SIG-M5 treated with dmso at 0.1 percent for 504 hours (cell line): ENCODE results near the gene ACTL8.

Experiments used
- DNase-seq: peaks from one replicate; lab custom pipeline; 2025; ENCODE audit not compliant: unreplicated experiment; lab: John Stamatoyannopoulos, UW

The ACTL8 gene, protein sequence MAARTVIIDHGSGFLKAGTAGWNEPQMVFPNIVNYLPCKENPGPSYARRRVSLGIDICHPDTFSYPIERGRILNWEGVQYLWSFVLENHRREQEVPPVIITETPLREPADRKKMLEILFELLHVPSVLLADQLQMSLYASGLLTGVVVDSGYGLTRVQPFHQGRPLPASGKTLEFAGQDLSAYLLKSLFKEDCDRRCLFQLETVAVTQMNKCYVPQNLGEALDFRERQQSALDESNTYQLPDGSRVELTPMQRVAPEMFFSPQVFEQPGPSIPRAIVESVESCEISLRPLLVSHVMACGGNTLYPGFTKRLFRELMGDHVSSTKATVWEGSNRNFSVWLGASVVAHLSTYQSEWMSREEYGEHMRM

GRCh38 chr1:17755120-17755519 is at the start of gene ACTL8:
Gene ACTL8, plus strand, starts transcription at chr1:17755333. Its CDS starts 67,676 bp downstream, at chr1:17823009.
- DNase-seq: no peak

- no peak for DNase-seq
Measured at GRCh38 chr1:17706445-17706844, 48.7 kb upstream of the ACTL8 start.

- no peak for DNase-seq
Measured at GRCh38 chr1:17709981-17710380, 45.2 kb upstream of the ACTL8 start.

GRCh38 chr1:17710889-17711576 is 44.1 kb upstream of the ACTL8 start:
- DNase-seq: no peak

- no peak for DNase-seq
Measured at GRCh38 chr1:17711577-17711910, 43.6 kb upstream of the ACTL8 start.

- DNase-seq: no peak
Measured at GRCh38 chr1:17711941-17712340, 43.2 kb upstream of the ACTL8 start.

GRCh38 chr1:17713993-17714392 is 41.1 kb upstream of the ACTL8 start:
- DNase-seq: no peak

DNA sequence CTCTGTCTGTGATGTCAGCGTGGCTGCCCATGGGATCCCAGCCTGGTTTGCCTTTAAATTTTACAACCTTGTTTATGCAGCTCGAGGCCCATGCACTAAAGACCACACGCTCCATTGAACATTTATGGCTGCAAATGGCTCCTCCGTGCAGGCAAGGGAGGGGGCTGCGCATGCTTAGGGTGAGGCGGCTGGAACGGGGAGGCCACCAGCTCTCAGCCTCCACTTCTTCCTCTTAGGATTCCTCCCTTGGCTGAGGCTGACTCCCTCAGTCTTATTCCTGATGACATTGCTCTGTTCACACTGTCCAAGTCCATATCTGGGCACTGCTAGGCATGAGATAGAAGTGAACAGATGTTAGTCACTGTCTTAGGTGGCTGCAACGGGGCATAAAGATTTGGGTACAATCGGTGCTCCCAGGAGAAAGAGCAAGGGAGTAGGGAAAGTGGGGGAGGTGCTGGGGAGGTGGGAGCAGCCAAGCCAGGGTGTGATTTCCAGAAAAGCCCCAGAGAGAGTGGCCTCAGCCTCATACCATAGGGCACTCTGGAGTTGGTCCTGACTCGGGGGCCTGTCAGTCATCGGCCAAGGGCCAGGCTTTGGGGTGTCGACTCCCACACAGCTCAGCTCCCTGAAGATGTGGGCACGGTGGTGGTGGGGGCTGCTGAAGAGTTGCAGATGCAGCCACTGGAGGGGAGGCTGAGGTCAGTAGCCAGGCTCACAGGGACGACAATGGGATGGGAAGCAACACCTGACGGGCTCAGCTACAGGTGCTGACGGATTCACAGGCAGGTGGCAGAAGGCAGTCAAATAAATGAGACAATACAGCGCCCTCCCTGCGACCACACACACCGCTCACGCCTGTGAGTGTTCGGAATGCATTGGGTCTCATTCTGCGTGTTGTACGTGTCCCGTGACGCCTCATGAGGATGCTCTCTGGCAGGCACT is 37.3 kb upstream of the ACTL8 start:
- no peak for DNase-seq

GRCh38 chr1:17719874-17720273 is 35.3 kb upstream of the ACTL8 start:
- no peak for DNase-seq

GRCh38 chr1:17721444-17721843 is 33.7 kb upstream of the ACTL8 start:
- no peak for DNase-seq

DNA sequence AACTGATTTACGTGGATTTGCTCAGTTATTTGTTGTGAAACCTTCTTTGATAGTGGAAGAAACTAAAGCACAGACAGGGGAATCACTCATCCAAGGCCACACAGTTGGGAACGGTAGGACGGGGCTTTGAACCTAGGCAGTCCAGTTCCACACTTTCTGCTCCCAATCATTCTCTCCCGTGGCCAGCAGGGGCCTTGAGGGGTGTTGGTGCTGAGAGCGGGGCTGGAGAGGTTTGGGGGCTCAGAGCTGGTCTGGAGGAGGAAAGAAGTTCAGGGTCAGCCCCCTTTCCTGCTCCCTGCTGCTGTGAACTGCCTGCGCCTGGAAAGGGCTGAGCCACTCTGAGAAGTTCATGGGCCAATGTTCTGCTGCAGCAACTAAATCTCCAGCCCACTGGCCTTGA is 31.4 kb upstream of the ACTL8 start:
- DNase-seq: no peak

DNA sequence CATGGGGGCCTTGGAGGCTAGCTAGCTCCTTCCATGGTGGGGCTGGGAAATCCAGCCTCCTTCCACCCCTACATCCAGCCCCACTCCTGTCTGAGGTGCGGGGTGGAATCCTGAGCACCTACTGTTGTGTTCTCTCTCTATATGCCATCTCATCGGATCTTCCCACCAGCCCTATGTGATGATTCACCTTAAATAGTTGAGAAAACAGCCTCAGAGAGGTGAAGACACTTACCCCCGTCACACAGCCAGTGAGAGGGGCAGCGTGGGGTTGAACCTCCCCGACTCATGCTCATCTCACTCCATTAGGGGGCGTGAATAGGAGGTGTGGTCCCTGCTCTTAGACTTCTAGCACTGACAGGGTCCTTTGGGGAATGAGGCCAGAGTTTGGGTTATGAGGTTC is 31.0 kb upstream of the ACTL8 start:
- DNase-seq: no peak

GRCh38 chr1:17725084-17725719 is 29.9 kb upstream of the ACTL8 start:
- DNase-seq: no peak

DNA sequence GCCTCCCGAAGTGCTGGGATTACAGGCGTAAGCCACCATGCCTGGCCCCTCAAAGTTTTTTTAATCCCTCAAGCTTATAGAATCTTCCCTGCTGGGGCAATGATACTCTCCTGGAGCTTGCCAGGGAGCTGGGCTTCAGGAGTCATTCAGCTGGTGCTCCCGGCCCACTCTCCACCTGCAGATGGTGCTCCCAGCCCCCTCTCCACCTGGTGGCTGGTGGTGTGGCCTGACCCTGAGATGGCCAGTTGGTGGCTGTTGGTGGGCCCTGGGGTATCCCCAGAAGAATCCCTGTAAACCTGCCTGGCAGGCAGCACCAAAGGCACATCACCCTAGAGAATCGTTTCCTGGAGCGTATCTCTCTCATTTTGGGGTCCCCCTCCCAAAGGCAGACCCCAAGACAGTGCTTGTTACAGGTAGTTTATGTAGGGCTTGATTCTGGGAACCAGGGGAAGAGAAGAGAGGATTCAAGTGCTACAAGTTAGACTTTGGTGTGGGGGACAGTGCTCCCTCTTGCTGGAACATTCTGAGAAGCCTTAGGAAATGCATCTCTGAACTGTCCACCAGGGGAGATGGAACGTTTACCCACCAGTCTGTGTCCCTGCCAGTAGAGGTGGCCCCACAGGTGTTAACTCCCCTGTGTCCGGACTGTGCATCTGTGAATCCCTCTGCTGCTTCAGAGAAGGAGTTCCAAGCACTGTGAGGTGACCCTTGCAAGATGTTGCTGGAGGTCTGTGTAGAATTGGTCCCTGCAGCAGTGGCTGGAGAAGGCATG is 29.1 kb upstream of the ACTL8 start:
- no peak for DNase-seq

DNA sequence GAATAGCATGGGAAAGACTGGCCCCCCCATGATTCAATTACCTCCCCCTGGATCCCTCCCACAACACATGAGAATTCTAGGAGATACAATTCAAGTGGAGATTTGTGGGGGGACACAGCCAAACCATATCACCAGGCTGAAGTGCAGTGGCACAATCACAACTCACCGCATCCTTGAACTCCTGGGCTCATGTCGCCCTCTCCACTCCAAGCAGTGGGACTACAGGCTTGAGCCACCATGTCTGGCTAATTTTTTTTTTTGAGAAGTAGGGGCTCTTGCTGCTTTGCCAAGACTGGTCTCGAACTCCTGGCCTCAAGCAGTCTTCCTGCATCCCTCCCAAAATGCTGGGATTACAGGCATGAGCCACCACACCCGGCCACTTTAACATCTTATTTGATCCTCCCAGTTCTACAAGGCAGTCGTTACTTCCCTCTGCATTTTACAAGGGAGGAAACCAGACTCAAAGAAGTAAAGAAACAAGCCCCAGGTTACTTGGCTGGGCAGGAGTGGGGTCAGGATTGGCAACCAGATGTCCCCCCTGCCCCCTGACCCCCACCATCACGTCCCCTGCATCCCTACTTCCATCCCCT is 26.9 kb upstream of the ACTL8 start:
- DNase-seq: no peak

- no peak for DNase-seq
Measured at GRCh38 chr1:17729248-17729647, 25.9 kb upstream of the ACTL8 start.

GRCh38 chr1:17729909-17730308 is 25.2 kb upstream of the ACTL8 start:
- DNase-seq: no peak

DNA sequence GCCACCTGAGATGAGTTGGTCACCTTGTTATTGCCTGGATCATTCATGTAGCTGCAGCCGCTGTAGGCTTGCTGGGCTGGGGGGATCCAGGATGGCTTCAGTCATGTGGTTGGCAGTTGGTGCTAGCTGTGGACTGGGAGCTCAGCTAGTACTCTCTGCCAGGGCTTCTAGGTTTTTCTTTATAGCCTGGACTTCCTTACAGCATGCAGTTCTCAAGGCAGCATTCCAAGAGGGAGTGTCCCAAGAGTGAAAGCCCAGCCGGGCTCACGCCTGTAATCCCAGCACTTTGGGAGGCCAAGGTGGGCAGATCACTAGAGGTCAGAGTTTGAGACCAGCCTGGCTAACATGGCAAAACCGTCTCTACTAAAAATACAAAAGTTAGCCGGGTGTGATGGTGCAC is 23.7 kb upstream of the ACTL8 start:
- DNase-seq: no peak

- DNase-seq: no peak
Measured at GRCh38 chr1:17732475-17732874, 22.7 kb upstream of the ACTL8 start.

DNA sequence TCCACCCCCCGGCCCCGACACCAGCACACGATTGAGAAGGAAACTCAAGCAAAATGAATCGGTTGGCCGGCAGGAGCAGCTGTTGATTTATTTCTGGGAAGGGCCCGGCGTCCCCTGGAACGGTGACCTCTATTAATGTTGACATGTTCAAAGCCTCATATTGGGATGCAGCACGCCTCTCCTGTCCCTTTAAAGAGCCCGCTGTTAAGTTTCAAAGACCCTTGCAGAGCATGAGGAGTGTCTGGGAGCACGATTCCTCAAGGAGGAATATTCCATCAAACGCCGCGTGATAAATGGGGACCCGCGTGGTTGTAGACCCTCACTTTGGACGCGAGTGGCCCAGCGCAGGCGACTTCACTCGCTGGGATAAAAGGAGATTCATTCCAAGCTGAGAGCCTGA is 21.5 kb upstream of the ACTL8 start:
- no peak for DNase-seq
